GM10266 (cell line): Measurements from ENCODE around the gene SFR1.

Experiments used
- DNase-seq: peaks from one replicate; pipeline ENCODE4 v3.0.0; 2012; ENCODE audit errors: extremely low spot score
- TF ChIP-seq, protein P1 (sequence below): IDR thresholded peaks from 2 replicates; pipeline ENCODE4 v1.5.1; 2012; ENCODE audit warnings: mild to moderate bottlenecking, low read depth; ENCODE audit not compliant: control insufficient read depth, insufficient read depth; ENCODE audit errors: missing control alignments

SFR1 gene

GRCh38 chr10:104138131-104138530 is 16.2 kb downstream of the SFR1 start:
- DNase-seq = no peak
- TF ChIP-seq, protein P1, sequence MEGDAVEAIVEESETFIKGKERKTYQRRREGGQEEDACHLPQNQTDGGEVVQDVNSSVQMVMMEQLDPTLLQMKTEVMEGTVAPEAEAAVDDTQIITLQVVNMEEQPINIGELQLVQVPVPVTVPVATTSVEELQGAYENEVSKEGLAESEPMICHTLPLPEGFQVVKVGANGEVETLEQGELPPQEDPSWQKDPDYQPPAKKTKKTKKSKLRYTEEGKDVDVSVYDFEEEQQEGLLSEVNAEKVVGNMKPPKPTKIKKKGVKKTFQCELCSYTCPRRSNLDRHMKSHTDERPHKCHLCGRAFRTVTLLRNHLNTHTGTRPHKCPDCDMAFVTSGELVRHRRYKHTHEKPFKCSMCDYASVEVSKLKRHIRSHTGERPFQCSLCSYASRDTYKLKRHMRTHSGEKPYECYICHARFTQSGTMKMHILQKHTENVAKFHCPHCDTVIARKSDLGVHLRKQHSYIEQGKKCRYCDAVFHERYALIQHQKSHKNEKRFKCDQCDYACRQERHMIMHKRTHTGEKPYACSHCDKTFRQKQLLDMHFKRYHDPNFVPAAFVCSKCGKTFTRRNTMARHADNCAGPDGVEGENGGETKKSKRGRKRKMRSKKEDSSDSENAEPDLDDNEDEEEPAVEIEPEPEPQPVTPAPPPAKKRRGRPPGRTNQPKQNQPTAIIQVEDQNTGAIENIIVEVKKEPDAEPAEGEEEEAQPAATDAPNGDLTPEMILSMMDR = no peak

- TF ChIP-seq, protein P1 = peak; percentile 31
- DNase-seq = no peak
Observed at GRCh38 chr10:104139221-104139620, 17.2 kb downstream of the SFR1 start.

- TF ChIP-seq, protein P1 = no peak
- no peak for DNase-seq
Observed at GRCh38 chr10:104142081-104142480, 20.1 kb downstream of the SFR1 start.

- no peak for DNase-seq
- TF ChIP-seq, protein P1 = no peak
Observed at GRCh38 chr10:104143829-104144228, 21.9 kb downstream of the SFR1 start.

- no peak for DNase-seq
- TF ChIP-seq, protein P1 = no peak
Observed at GRCh38 chr10:104144931-104145330, 23.0 kb downstream of the SFR1 start.

GRCh38 chr10:104146882-104147281 is 24.9 kb downstream of the SFR1 start:
- TF ChIP-seq, protein P1 = no peak
- no peak for DNase-seq

DNA sequence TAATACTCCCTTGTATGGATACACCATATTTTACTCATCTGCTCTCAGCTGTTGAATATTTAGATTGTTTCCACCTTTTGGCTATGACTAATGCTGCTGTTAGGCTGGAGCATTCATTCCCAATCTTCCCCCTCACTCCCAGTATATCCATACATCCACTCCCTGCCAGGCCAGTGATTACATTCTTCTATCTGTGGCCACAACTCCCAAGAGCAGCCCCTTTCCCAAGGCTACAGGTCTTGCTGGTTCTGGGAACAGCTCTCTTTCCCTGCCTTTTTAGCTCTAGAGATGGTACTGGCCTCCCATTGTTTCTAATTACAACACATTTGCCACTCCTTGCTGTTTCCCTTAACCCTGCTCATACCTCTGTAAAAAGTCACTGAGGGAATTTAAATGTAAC is 28.2 kb downstream of the SFR1 start:
- TF ChIP-seq, protein P1 = no peak
- DNase-seq = no peak
